Esophagus muscularis mucosa (tissue), 4 donors: ENCODE data around the gene RRP12. TPM values are rescaled to one million over a fixed set of nuclear protein-coding genes. Genes with fewer than 3 reads are reported as not detected.

Experiments
- DNase-seq: peaks from one replicate; pipeline ENCODE4 v3.0.0-alpha.2; 2017; ENCODE audit errors: extremely low spot score
- H3K27ac ChIP-seq, 4 donors: fragments of 200-600 bp; sonication (generic); replicated peaks in 1 of 4; 1 replicate in 3 of 4; 2 replicates in 1 of 4; pipeline ENCODE4 v1.5.1; 2016 to 2019; ENCODE audit warnings: mild to moderate bottlenecking in 1 of 4
- H3K27me3 ChIP-seq, 4 donors: fragments of 200-600 bp; sonication (generic); one replicate each; pipeline versions ENCODE4 v1.5.1 to v1.6.0; 2016 to 2019
- H3K36me3 ChIP-seq, 4 donors: fragments of 200-600 bp; sonication (generic); one replicate each; pipeline ENCODE4 v1.5.1; 2016 to 2019
- H3K4me1 ChIP-seq, 4 donors: fragments of 200-600 bp; sonication (generic); one replicate each; pipeline ENCODE4 v1.5.1; 2016 to 2019
- H3K4me3 ChIP-seq, 4 donors: fragments of 200-600 bp; sonication (generic); 1 replicate in 2 of 4; 2 replicates in 2 of 4; pipeline ENCODE4 v1.5.1; 2016 to 2019; ENCODE audit warnings: mild to moderate bottlenecking in 4 of 4, moderate library complexity in 1 of 4
- H3K9me3 ChIP-seq, 4 donors: fragments of 200-600 bp; sonication (generic); 1 replicate in 3 of 4; 2 replicates in 1 of 4; pipeline ENCODE4 v1.5.1; 2016 to 2019
- CTCF ChIP-seq, 3 experiments: fragments of 200-600 bp in 2 of 3; fragments of 450-650 bp in 1 of 3; sonication (generic) in 2 of 3; IDR thresholded peaks; one replicate each; pipeline ENCODE4 v1.5.1; 2017 to 2019; ENCODE audit warnings: antibody characterized with exemption in 3 of 3, mild to moderate bottlenecking in 2 of 3, moderate library complexity in 1 of 3
- EP300 ChIP-seq: sonication (generic); formaldehyde crosslinking; IDR thresholded peaks from one replicate; pipeline ENCODE4 v1.6.1; 2017; ENCODE audit warnings: antibody characterized with exemption
- POLR2A ChIP-seq: fragments of 450-650 bp; IDR thresholded peaks from one replicate; pipeline ENCODE4 v1.6.1; 2017; ENCODE audit warnings: antibody characterized with exemption, moderate library complexity, mild to moderate bottlenecking, low read depth
- POLR2AphosphoS5 ChIP-seq, 2 donors: sonication (generic); formaldehyde crosslinking; IDR thresholded peaks; one replicate each; pipeline ENCODE4 v1.6.1; 2017; ENCODE audit warnings: antibody characterized with exemption in 2 of 2
- WGBS: methylation state at CpG from one replicate; pipeline ENCODE4 v1.1.5; 2018; 5-methylcytosine and 5-hydroxymethylcytosine counted together
- intact Hi-C: fragments of 100-400 bp; cut with DNase I; formaldehyde crosslinking; loops from one replicate; pipeline ENCODE4 v1.15.1; 2023
- total RNA-seq, 4 donors: library from RNA; depleted of rRNA; stranded (reverse); fragments of >200 nt; gene quantifications; one replicate each; pipeline versions ENCODE4 v1.1.0 to v1.2.1, GENCODE V29; 2016

RRP12 gene
- total RNA-seq, 4 donors from 2014 or later, result 7.1 to 20.0 (median 12.1) TPM

DNA sequence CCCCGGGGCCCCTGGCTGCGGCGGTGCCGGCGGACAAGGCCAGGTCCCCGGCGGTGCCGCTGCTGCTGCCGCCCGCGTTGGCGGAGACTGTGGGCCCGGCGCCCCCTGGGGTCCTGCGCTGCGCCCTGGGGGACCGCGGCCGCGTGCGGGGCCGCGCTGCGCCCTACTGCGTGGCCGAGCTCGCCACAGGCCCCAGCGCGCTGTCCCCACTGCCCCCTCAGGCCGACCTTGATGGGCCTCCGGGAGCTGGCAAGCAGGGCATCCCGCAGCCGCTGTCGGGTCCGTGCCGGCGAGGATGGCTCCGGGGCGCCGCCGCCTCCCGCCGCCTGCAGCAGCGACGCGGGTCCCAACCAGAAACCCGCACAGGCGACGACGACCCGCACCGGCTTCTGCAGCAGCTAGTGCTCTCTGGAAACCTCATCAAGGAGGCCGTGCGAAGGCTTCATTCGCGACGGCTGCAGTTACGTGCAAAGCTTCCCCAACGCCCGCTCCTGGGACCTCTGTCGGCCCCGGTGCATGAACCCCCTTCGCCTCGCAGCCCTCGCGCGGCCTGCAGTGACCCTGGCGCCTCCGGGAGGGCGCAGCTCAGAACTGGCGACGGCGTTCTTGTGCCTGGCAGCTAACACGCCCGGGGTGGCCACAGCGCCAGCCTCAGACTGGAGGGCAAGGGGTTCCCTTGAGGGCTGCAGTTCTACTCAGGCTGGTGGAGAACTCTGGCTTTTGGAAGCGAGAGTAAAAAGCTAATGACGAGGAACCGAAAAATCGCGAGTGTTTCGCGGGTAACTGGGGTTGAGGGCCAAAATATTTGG, 81.3 kb downstream of the RRP12 start:
- H3K9me3 ChIP-seq, result no peaks in the 10 kb centered on the region
- H3K36me3 ChIP-seq, result no peaks in the 10 kb centered on the region
- peaks cover 22 to 38% (median 25%) of the 10 kb centered on the region in 4 donors for H3K4me1 ChIP-seq
- 3% methylated on average over 10 of the region's 83 CpGs for WGBS
- H3K4me3 ChIP-seq, result peak overlapping the region; percentile 87 to 97 (median 94)
- no peaks in the 10 kb centered on the region for H3K27me3 ChIP-seq
- peak overlapping the region; percentile 93 to 96 (median 95) for H3K27ac ChIP-seq
- intact Hi-C loops, result no loop called here
- TF ChIP-seq POLR2AphosphoS5 (IDR thresholded peaks at IDR 0.05) (no peak), EP300 (no peak), POLR2A (no peak), CTCF (IDR thresholded peaks at IDR 0.05) (no peak)
- no peak for DNase-seq

DNA sequence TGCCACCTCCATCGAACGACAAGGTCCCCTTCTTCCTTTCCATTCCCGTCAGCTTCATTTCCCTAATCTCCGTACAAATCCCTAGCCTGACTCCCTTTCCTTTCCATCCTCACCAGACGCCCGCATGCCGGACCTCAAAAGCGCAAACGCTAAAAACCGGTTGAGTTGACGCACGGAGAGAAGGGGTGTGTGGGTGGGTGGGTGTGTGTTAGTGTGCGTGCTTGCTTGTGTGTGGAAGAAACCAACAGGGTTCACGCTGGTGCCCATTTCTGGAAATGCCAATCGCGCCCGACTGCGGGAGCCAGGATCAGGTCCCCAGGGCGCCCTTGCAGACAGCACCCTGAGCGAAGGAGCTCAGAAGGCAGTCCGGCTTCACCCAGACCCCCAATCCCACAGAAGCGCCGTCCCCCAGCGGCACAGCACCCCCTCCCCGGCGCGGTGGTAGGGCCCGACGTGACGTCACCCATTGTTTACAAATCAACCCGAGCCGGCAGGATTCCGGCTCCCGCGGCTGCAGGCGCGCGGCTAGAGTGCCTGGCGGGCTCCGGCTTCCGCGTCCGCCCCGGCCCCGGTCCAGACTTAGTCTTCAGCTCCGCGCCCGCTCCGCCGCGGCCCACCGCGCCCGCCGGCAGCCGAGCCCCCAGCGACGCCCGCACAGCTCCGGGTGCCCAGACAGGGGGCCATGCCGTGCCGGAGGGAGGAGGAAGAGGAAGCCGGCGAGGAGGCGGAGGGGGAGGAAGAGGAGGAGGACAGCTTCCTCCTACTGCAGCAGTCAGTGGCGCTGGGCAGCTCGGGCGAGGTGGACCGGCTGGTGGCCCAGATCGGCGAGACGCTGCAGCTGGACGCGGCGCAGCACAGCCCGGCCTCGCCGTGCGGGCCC, 82.1 kb downstream of the RRP12 start, which contains the start of gene FRAT1:
TSS of gene FRAT1 (plus strand) at position 500 of the 880 bp plus-strand sequence. CDS start at position 683, 183 bp downstream.
- TF ChIP-seq EP300 (no peak), POLR2AphosphoS5 (IDR thresholded peaks at IDR 0.05) (peak; percentile 63 to 83), POLR2A (peak; percentile 86), CTCF (IDR thresholded peaks at IDR 0.05) (no peak)
- no peaks in the 10 kb centered on the region for H3K9me3 ChIP-seq
- intact Hi-C loops, result no loop called here
- peak within 1 kb of the TSS; percentile 93 to 96 (median 95) for H3K27ac ChIP-seq
- under 1% methylated on average over 10 of the region's 79 CpGs for WGBS
- H3K4me1 ChIP-seq, result peaks cover 22 to 38% (median 25%) of the 10 kb centered on the region in 4 donors
- peak within 1 kb of the TSS; percentile 87 to 97 (median 94) for H3K4me3 ChIP-seq
- H3K36me3 ChIP-seq, result no peaks in the 10 kb centered on the region
- DNase-seq, result peak; percentile 98
- H3K27me3 ChIP-seq, result no peaks in the 10 kb centered on the region

- peaks cover 3 to 6% (median 4%) of the 10 kb centered on the region in 4 donors for H3K4me1 ChIP-seq
- no peak overlapping the region for H3K4me3 ChIP-seq
- intact Hi-C loops, result no loop called here
- no peaks in the 10 kb centered on the region for H3K9me3 ChIP-seq
- no peak for DNase-seq
- H3K36me3 ChIP-seq, result no peaks in the 10 kb centered on the region
- WGBS, result 54% methylated on average over 4 of the region's 4 CpGs
- H3K27ac ChIP-seq, result no peak overlapping the region
- H3K27me3 ChIP-seq, result no peaks in the 10 kb centered on the region
- TF ChIP-seq EP300 (no peak), POLR2A (no peak), POLR2AphosphoS5 (IDR thresholded peaks at IDR 0.05) (no peak), CTCF (IDR thresholded peaks at IDR 0.05) (no peak)
Measured at GRCh38 chr10:97314671-97315070, 86.5 kb downstream of the RRP12 start.

- Histone ChIP-seq H3K27ac (no peak overlapping the region), H3K36me3 (no peaks in the 10 kb centered on the region), H3K4me1 (peaks cover 0 to 7% (median 0%) of the 10 kb centered on the region in 4 donors), H3K4me3 (no peak overlapping the region), H3K9me3 (no peaks in the 10 kb centered on the region), H3K27me3 (no peaks in the 10 kb centered on the region)
- DNase-seq, result no peak
- 92% methylated on average over 6 of the region's 6 CpGs for WGBS
- intact Hi-C loops, result no loop called here
- TF ChIP-seq EP300 (no peak), CTCF (IDR thresholded peaks at IDR 0.05) (no peak), POLR2AphosphoS5 (IDR thresholded peaks at IDR 0.05) (no peak), POLR2A (no peak)
Measured at GRCh38 chr10:97312897-97313296, 88.2 kb downstream of the RRP12 start.
